CD8-positive, alpha-beta memory T cell (primary cell): Measurements from ENCODE around the gene GABRR3. TPM values are rescaled to one million over a fixed set of nuclear protein-coding genes. Genes with fewer than 3 reads are reported as not detected.
A peak's percentile ranks its signal among the peaks of the same experiment; 100 is the strongest.

ENCODE experiments used
- CTCF ChIA-PET: fragments of 350-600 bp; sonication (Branson Sonifier 250); formaldehyde crosslinking; loops from one replicate; lab custom pipeline; 2021; ENCODE audit warnings: antibody characterized with exemption; lab: Charles Lee
- POLR2A ChIA-PET: fragments of 350-600 bp; sonication (Branson Sonifier 250); formaldehyde crosslinking; loops from one replicate; lab custom pipeline; 2021; ENCODE audit warnings: antibody characterized with exemption; lab: Charles Lee
- DNase-seq, 5 donors: peaks; one replicate each; pipeline versions ENCODE4 v3.0.0 to v3.0.0-alpha.2; 2020 to 2022; ENCODE audit warnings: mixed read lengths in 1 of 5
- H3K27ac ChIP-seq: one replicate; pipeline ENCODE4 v1.7.0; 2013; ENCODE audit warnings: low read depth, mild to moderate bottlenecking, low read length, moderate library complexity
- H3K27me3 ChIP-seq: 2 replicates; pipeline ENCODE4 v1.7.0; 2013; ENCODE audit warnings: low read length, mild to moderate bottlenecking; ENCODE audit not compliant: insufficient read depth, poor library complexity, severe bottlenecking
- H3K36me3 ChIP-seq: 2 replicates; pipeline ENCODE4 v1.7.0; 2013; ENCODE audit warnings: mild to moderate bottlenecking, low read length, moderate library complexity; ENCODE audit not compliant: insufficient read depth
- H3K4me1 ChIP-seq: 2 replicates; pipeline ENCODE4 v1.7.0; 2013; ENCODE audit warnings: mild to moderate bottlenecking, low read length, moderate library complexity; ENCODE audit not compliant: insufficient read depth
- H3K4me3 ChIP-seq: 2 replicates; pipeline ENCODE4 v1.7.0; 2013; ENCODE audit warnings: mild to moderate bottlenecking, low read length
- H3K9me3 ChIP-seq: 2 replicates; pipeline ENCODE4 v1.7.0; 2013; ENCODE audit warnings: mild to moderate bottlenecking, low read length
- H3K27ac Mint-ChIP-seq, 8 donors: one replicate each; pipeline ENCODE4 v1.8.0; 2020 to 2021; ENCODE audit warnings: mixed read lengths in 8 of 8, mild to moderate bottlenecking in 6 of 8, inconsistent platforms in 3 of 8, moderate library complexity in 3 of 8
- H3K27me3 Mint-ChIP-seq, 2 donors: one replicate each; pipeline ENCODE4 v1.8.0; 2020 to 2021; ENCODE audit warnings: mixed read lengths in 2 of 2, mild to moderate bottlenecking in 1 of 2, moderate library complexity in 1 of 2
- H3K36me3 Mint-ChIP-seq, 3 donors: one replicate each; pipeline ENCODE4 v1.8.0; 2020 to 2021; ENCODE audit warnings: mixed read lengths in 3 of 3, inconsistent platforms in 1 of 3, mild to moderate bottlenecking in 1 of 3
- H3K4me1 Mint-ChIP-seq, 3 donors: one replicate each; pipeline ENCODE4 v1.8.0; 2020 to 2021; ENCODE audit warnings: mixed read lengths in 3 of 3, inconsistent platforms in 1 of 3, mild to moderate bottlenecking in 1 of 3
- H3K4me3 Mint-ChIP-seq, 7 donors: one replicate each; pipeline ENCODE4 v1.8.0; 2020 to 2021; ENCODE audit warnings: mixed read lengths in 7 of 7, mild to moderate bottlenecking in 6 of 7, moderate library complexity in 4 of 7, inconsistent platforms in 2 of 7
- H3K9me3 Mint-ChIP-seq, 5 donors: one replicate each; pipeline ENCODE4 v1.8.0; 2020 to 2022; ENCODE audit warnings: mixed read lengths in 5 of 5, mild to moderate bottlenecking in 3 of 5, moderate library complexity in 2 of 5, inconsistent platforms in 1 of 5
- polyA plus RNA-seq: library from polyadenylated mRNA; unstranded; fragments of 300-500 nt; fragmentation: Illumina TruSeq; gene quantifications from one replicate; pipeline ENCODE4 v1.2.3, GENCODE V29; 2021
- total RNA-seq, 2 experiments: library from RNA; stranded (reverse); gene quantifications; one replicate each; pipeline ENCODE4 v1.2.3, GENCODE V29; 2021

GABRR3 gene
- total and polyA plus RNA-seq, 3 experiments from 2014 or later = not detected

- Mint-ChIP-seq H3K4me1 (peaks cover 0 to 5% (median 2%) of the 10 kb centered on the region in 3 donors), H3K27ac (peak overlapping the region in 1 of 8 donors; percentile 39), H3K4me3 (no peak overlapping the region), H3K9me3 (no peaks in the 10 kb centered on the region), H3K36me3 (peaks cover 0 to 21% (median 18%) of the 10 kb centered on the region in 3 donors), H3K27me3 (no peaks in the 10 kb centered on the region)
- CTCF ChIA-PET = interaction anchor here (1.6 kb wide), 1 partner anchor 57 kb away, joined by 4 read pairs; no protein-coding TSS in a partner anchor
- Histone ChIP-seq H3K4me3 (no peak overlapping the region), H3K27me3 (no peaks in the 10 kb centered on the region), H3K9me3 (no peaks in the 10 kb centered on the region), H3K36me3 (peaks cover 5% of the 10 kb centered on the region), H3K4me1 (no peaks in the 10 kb centered on the region), H3K27ac (no peak overlapping the region)
- POLR2A ChIA-PET = no interaction called here
- no peak for DNase-seq
These were observed 96.7 kb downstream of the GABRR3 start for GRCh38 chr3:97938444-97938843.

- Mint-ChIP-seq H3K27me3 (peaks cover 0 to 2% of the 10 kb centered on the region in 2 donors), H3K27ac (peak overlapping the region in 2 of 8 donors; percentile 8 to 30), H3K4me1 (peaks cover 0 to 5% (median 2%) of the 10 kb centered on the region in 3 donors), H3K9me3 (no peaks in the 10 kb centered on the region), H3K4me3 (no peak overlapping the region), H3K36me3 (peaks cover 0 to 20% (median 10%) of the 10 kb centered on the region in 3 donors)
- CTCF ChIA-PET = no interaction called here
- H3K27me3 ChIP-seq = no peaks in the 10 kb centered on the region
- POLR2A ChIA-PET = no interaction called here
- no peaks in the 10 kb centered on the region for H3K36me3 ChIP-seq
- no peaks in the 10 kb centered on the region for H3K4me1 ChIP-seq
- no peaks in the 10 kb centered on the region for H3K9me3 ChIP-seq
- DNase-seq = no peak
- no peak overlapping the region for H3K27ac ChIP-seq
- H3K4me3 ChIP-seq = no peak overlapping the region
These were observed 97.9 kb downstream of the GABRR3 start for GRCh38 chr3:97937205-97937604.

- Histone ChIP-seq H3K9me3 (no peaks in the 10 kb centered on the region), H3K27ac (no peak overlapping the region), H3K4me3 (no peak overlapping the region), H3K4me1 (no peaks in the 10 kb centered on the region), H3K27me3 (no peaks in the 10 kb centered on the region), H3K36me3 (no peaks in the 10 kb centered on the region)
- Mint-ChIP-seq H3K4me3 (no peak overlapping the region), H3K36me3 (peaks cover 6 to 18% (median 7%) of the 10 kb centered on the region in 3 donors), H3K27ac (peak overlapping the region in 2 of 8 donors; percentile 41 to 89), H3K27me3 (peaks cover 0 to 2% of the 10 kb centered on the region in 2 donors), H3K4me1 (peaks cover 0 to 5% (median 2%) of the 10 kb centered on the region in 3 donors), H3K9me3 (peaks cover 0 to 2% (median 0%) of the 10 kb centered on the region in 5 donors)
- ChIA-PET POLR2A (no interaction called here), CTCF (no interaction called here)
- DNase-seq = no peak
These were observed 99.3 kb downstream of the GABRR3 start for GRCh38 chr3:97935842-97936241.

Other genes starting within 250 kb of the GABRR3 start
- gene CRYBG3, start 213.3 kb downstream of the GABRR3 start, total RNA-seq = 1 to 10 TPM; 4.5 to 5.5 TPM
- gene CRYBG3, start 213.3 kb downstream of the GABRR3 start, polyA plus RNA-seq = 1.5 TPM
- 10 to 100 TPM; 57.6 to 58.3 TPM for gene RIOX2, start 62.9 kb downstream of the GABRR3 start, total RNA-seq
- gene RIOX2, start 62.9 kb downstream of the GABRR3 start, polyA plus RNA-seq = 28.8 TPM
- not detected for gene OR5AC2, start 51.9 kb upstream of the GABRR3 start, total RNA-seq
- gene OR5AC2, start 51.9 kb upstream of the GABRR3 start, polyA plus RNA-seq = not detected
- gene OR5H1, start 95.4 kb upstream of the GABRR3 start, total RNA-seq = not detected
- gene OR5H1, start 95.4 kb upstream of the GABRR3 start, polyA plus RNA-seq = not detected
- not detected for gene OR5H14, start 112.2 kb upstream of the GABRR3 start, total RNA-seq
- not detected for gene OR5H14, start 112.2 kb upstream of the GABRR3 start, polyA plus RNA-seq
- not detected for gene OR5H15, start 131.4 kb upstream of the GABRR3 start, total RNA-seq
- not detected for gene OR5H15, start 131.4 kb upstream of the GABRR3 start, polyA plus RNA-seq
- gene OR5H6, start 228.9 kb upstream of the GABRR3 start, total RNA-seq = not detected
- gene OR5H6, start 228.9 kb upstream of the GABRR3 start, polyA plus RNA-seq = not detected
- gene OR5H2, start 247.2 kb upstream of the GABRR3 start, total RNA-seq = not detected
- gene OR5H2, start 247.2 kb upstream of the GABRR3 start, polyA plus RNA-seq = not detected